Tibial nerve (tissue), 3 donors: Measurements from ENCODE around the gene GCA.

Source experiments
- POLR2A ChIP-seq, 2 donors: fragments of 450-650 bp; IDR thresholded peaks; one replicate each; pipeline ENCODE4 v1.6.1; 2017; ENCODE audit warnings: antibody characterized with exemption in 2 of 2, mild to moderate bottlenecking in 2 of 2, moderate library complexity in 2 of 2
- TF ChIP-seq, protein P1 (sequence below), 5 experiments: fragments of 200-600 bp in 3 of 5; fragments of 450-650 bp in 2 of 5; sonication (generic) in 3 of 5; IDR thresholded peaks; one replicate each; pipeline ENCODE4 v1.5.1; 2016 to 2019; ENCODE audit warnings: antibody characterized with exemption in 5 of 5, mild to moderate bottlenecking in 3 of 5, moderate library complexity in 2 of 5

DNA sequence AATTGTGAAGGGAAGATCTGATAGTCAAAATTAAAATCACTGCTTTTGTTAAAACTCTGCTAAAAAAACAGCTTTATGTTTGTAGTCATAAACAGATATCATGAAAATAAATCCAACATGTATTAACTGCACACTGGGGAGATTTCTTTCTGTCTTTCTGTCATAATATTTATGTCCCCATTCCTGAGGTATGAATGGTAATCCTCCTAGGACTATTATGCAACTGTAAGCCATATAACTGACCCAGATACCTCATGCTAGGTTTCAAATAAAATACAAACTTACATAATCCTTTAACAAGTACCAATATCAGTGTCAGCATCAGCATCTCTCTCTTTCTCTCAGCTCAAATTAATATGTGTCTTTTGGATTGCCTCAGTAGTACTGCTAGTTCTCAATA lies 43.7 kb upstream of the GCA start:
- TF ChIP-seq, protein P1, sequence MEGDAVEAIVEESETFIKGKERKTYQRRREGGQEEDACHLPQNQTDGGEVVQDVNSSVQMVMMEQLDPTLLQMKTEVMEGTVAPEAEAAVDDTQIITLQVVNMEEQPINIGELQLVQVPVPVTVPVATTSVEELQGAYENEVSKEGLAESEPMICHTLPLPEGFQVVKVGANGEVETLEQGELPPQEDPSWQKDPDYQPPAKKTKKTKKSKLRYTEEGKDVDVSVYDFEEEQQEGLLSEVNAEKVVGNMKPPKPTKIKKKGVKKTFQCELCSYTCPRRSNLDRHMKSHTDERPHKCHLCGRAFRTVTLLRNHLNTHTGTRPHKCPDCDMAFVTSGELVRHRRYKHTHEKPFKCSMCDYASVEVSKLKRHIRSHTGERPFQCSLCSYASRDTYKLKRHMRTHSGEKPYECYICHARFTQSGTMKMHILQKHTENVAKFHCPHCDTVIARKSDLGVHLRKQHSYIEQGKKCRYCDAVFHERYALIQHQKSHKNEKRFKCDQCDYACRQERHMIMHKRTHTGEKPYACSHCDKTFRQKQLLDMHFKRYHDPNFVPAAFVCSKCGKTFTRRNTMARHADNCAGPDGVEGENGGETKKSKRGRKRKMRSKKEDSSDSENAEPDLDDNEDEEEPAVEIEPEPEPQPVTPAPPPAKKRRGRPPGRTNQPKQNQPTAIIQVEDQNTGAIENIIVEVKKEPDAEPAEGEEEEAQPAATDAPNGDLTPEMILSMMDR (IDR thresholded peaks at IDR 0.05) = no peak
- no peak for TF ChIP-seq POLR2A (IDR thresholded peaks at IDR 0.05)
